ENCODE results near the gene PTBP3.

DNA sequence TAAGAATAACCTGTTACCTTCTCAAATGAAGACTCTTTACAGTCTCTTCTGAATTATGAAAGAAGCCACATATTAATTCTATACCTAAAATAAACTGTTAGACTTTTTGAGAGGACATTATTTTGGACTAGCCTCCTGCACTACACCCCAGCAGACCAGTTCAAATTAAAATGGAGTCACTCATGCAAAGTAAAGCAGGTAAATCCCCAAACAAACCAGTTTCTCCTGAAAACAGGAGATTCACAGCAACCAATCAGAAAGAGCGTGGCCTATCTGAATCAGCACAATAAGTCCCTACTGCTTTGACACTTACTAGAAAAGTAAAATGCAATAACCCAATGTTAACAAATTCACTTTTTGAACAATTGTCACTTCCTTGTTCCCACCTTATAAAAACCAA, 58.8 kb downstream of the PTBP3 start:
- TF ChIP-seq EMX1 (CRISPR knock-in tag; IDR thresholded peaks at IDR 0.05) (no peak), TEAD4 (CRISPR knock-in tag; IDR thresholded peaks at IDR 0.05) (no peak), CREB1 (CRISPR knock-in tag; IDR thresholded peaks at IDR 0.05) (no peak), ATF1 (CRISPR knock-in tag; IDR thresholded peaks at IDR 0.05) (no peak), SP1 (CRISPR knock-in tag; conservative IDR thresholded peaks at IDR 0.05) (no peak)
- TF ChIP-seq, protein P1, sequence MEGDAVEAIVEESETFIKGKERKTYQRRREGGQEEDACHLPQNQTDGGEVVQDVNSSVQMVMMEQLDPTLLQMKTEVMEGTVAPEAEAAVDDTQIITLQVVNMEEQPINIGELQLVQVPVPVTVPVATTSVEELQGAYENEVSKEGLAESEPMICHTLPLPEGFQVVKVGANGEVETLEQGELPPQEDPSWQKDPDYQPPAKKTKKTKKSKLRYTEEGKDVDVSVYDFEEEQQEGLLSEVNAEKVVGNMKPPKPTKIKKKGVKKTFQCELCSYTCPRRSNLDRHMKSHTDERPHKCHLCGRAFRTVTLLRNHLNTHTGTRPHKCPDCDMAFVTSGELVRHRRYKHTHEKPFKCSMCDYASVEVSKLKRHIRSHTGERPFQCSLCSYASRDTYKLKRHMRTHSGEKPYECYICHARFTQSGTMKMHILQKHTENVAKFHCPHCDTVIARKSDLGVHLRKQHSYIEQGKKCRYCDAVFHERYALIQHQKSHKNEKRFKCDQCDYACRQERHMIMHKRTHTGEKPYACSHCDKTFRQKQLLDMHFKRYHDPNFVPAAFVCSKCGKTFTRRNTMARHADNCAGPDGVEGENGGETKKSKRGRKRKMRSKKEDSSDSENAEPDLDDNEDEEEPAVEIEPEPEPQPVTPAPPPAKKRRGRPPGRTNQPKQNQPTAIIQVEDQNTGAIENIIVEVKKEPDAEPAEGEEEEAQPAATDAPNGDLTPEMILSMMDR (IDR thresholded peaks at IDR 0.05) = no peak
